ENCODE measurements around the gene RASSF4. TPM values are rescaled to one million over a fixed set of nuclear protein-coding genes. Genes with fewer than 3 reads are reported as not detected.

Gene RASSF4
- total and polyA plus RNA-seq, 4 donors, result 19.5 to 55.4 (median 41.6) TPM

GRCh38 chr10:45000752-45001380, 41.3 kb downstream of the RASSF4 start, which contains the start of gene ZNF22:
Gene ZNF22 (plus strand): TSS chr10:45000923. CDS start chr10:45003369, 2,446 bp downstream.
- H3K36me3 ChIP-seq (ENCODE audit: control insufficient read depth in 4 of 4, insufficient read depth in 4 of 4, low read length in 4 of 4), result peaks cover 5 to 24% (median 8%) of the 10 kb centered on the region in 4 donors
- H3K27ac ChIP-seq (ENCODE audit: low read depth in 1 of 2, low read length in 1 of 2), result peak within 1 kb of the TSS; percentile 93 to 97
- 1% methylated on average over 69 to 79 of the region's 79 CpGs for WGBS, 2 donors
- ATAC-seq (ENCODE audit: insufficient read depth, low FRiP score) (peak; percentile 88), DNase-seq (peak; percentile 90 to 94 (median 92))
- TF ChIP-seq, protein P1, sequence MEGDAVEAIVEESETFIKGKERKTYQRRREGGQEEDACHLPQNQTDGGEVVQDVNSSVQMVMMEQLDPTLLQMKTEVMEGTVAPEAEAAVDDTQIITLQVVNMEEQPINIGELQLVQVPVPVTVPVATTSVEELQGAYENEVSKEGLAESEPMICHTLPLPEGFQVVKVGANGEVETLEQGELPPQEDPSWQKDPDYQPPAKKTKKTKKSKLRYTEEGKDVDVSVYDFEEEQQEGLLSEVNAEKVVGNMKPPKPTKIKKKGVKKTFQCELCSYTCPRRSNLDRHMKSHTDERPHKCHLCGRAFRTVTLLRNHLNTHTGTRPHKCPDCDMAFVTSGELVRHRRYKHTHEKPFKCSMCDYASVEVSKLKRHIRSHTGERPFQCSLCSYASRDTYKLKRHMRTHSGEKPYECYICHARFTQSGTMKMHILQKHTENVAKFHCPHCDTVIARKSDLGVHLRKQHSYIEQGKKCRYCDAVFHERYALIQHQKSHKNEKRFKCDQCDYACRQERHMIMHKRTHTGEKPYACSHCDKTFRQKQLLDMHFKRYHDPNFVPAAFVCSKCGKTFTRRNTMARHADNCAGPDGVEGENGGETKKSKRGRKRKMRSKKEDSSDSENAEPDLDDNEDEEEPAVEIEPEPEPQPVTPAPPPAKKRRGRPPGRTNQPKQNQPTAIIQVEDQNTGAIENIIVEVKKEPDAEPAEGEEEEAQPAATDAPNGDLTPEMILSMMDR (IDR thresholded peaks at IDR 0.05; ENCODE audit: control extremely low read depth, extremely low read depth), result no peak
- peaks cover 0 to 25% (median 10%) of the 10 kb centered on the region in 5 donors for H3K4me1 ChIP-seq (ENCODE audit: control insufficient read depth in 5 of 5, insufficient read depth in 5 of 5, low read length in 5 of 5)
- H3K9me3 ChIP-seq (ENCODE audit: control insufficient read depth in 4 of 4, insufficient read depth in 3 of 4, low read length in 3 of 4), result no peaks in the 10 kb centered on the region
- peak within 1 kb of the TSS; percentile 75 to 94 for H3K9ac ChIP-seq (ENCODE audit: insufficient read depth in 1 of 2, low read length in 2 of 2)
- H3K4me3 ChIP-seq, result peak within 1 kb of the TSS; percentile 64
- no peaks in the 10 kb centered on the region for H3K27me3 ChIP-seq (ENCODE audit: control insufficient read depth in 3 of 3, insufficient read depth in 3 of 3, low read length in 2 of 3)

- H3K4me1 ChIP-seq (ENCODE audit: control insufficient read depth in 5 of 5, insufficient read depth in 5 of 5, low read length in 5 of 5), result peaks cover 0 to 22% (median 7%) of the 10 kb centered on the region in 5 donors
- peak; percentile 23 for ATAC-seq (ENCODE audit: insufficient read depth, low FRiP score)
- 8 to 13% methylated on average over 13 of the region's 13 CpGs for WGBS, 2 donors
These were observed 42.0 kb downstream of the RASSF4 start for GRCh38 chr10:45001381-45002148.

GRCh38 chr10:45003432-45004000, 43.9 kb downstream of the RASSF4 start:
- Histone ChIP-seq H3K9me3 (ENCODE audit: control insufficient read depth in 4 of 4, insufficient read depth in 3 of 4, low read length in 3 of 4) (no peaks in the 10 kb centered on the region), H3K9ac (ENCODE audit: insufficient read depth in 1 of 2, low read length in 2 of 2) (no peak overlapping the region), H3K4me3 (no peak overlapping the region), H3K4me1 (ENCODE audit: control insufficient read depth in 5 of 5, insufficient read depth in 5 of 5, low read length in 5 of 5) (peaks cover 1 to 19% (median 10%) of the 10 kb centered on the region in 5 donors), H3K36me3 (ENCODE audit: control insufficient read depth in 4 of 4, insufficient read depth in 4 of 4, low read length in 4 of 4) (peaks cover 5 to 26% (median 8%) of the 10 kb centered on the region in 4 donors), H3K27me3 (ENCODE audit: control insufficient read depth in 3 of 3, insufficient read depth in 3 of 3, low read length in 2 of 3) (no peaks in the 10 kb centered on the region), H3K27ac (ENCODE audit: low read depth in 1 of 2, low read length in 1 of 2) (peak overlapping the region in 1 of 2 donors; percentile 11)
- TF ChIP-seq, protein P1 (IDR thresholded peaks at IDR 0.05; ENCODE audit: control extremely low read depth, extremely low read depth), result no peak
- ATAC-seq (ENCODE audit: insufficient read depth, low FRiP score), result no peak
- no peak for DNase-seq
- WGBS, 2 donors, result 83 to 87% methylated on average over 10 of the region's 10 CpGs

More at GRCh38 chr10:45001381-45002148, 42.0 kb downstream of the RASSF4 start:
- Histone ChIP-seq H3K27ac (ENCODE audit: low read depth in 1 of 2, low read length in 1 of 2) (peak overlapping the region; percentile 93 to 97), H3K4me3 (peak overlapping the region; percentile 64), H3K9me3 (ENCODE audit: control insufficient read depth in 4 of 4, insufficient read depth in 3 of 4, low read length in 3 of 4) (no peaks in the 10 kb centered on the region), H3K36me3 (ENCODE audit: control insufficient read depth in 4 of 4, insufficient read depth in 4 of 4, low read length in 4 of 4) (peaks cover 5 to 26% (median 8%) of the 10 kb centered on the region in 4 donors), H3K27me3 (ENCODE audit: control insufficient read depth in 3 of 3, insufficient read depth in 3 of 3, low read length in 2 of 3) (no peaks in the 10 kb centered on the region), H3K9ac (ENCODE audit: insufficient read depth in 1 of 2, low read length in 2 of 2) (peak overlapping the region; percentile 72 to 94)
- DNase-seq, result peak; percentile 78 to 83 (median 80)
- TF ChIP-seq, protein P1 (IDR thresholded peaks at IDR 0.05; ENCODE audit: control extremely low read depth, extremely low read depth), result no peak
